Neural progenitor cell (in vitro differentiated cells): Measurements from ENCODE around the gene EPHB1.

Source experiments
- EZH2 ChIP-seq: fragments of 200-600 bp; sonication (generic); IDR thresholded peaks from 2 replicates; pipeline ENCODE4 v1.6.1; 2017; ENCODE audit warnings: antibody characterized with exemption, mild to moderate bottlenecking, moderate library complexity
- EZH2phosphoT487 ChIP-seq: fragments of 200-600 bp; sonication (generic); IDR thresholded peaks from 2 replicates; pipeline ENCODE4 v1.6.1; 2017; ENCODE audit warnings: antibody characterized with exemption
- TF ChIP-seq, protein P1 (sequence below): fragments of 200-600 bp; sonication (generic); IDR thresholded peaks from 2 replicates; pipeline ENCODE4 v1.5.1; 2017; ENCODE audit warnings: antibody characterized with exemption, mild to moderate bottlenecking

DNA sequence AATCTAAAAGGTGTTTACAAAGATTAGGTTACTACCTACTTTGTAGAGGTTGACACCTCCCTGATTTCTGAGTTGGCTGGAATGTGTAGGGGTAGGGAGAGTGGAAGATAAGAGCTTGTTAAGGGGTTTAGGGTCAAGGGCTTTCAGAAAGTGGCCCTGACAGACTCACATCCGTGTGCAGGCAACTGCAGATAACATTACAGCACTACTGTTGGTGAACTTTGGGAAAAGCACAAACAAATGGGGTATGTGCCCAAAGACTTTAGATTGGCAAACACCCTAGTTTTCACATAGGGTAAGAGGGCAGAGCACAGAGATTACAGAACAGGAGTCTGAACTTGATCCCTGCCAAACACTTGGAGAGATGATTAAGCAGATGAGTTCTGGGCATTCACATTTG lies 375.7 kb downstream of the EPHB1 start:
- TF ChIP-seq, protein P1, sequence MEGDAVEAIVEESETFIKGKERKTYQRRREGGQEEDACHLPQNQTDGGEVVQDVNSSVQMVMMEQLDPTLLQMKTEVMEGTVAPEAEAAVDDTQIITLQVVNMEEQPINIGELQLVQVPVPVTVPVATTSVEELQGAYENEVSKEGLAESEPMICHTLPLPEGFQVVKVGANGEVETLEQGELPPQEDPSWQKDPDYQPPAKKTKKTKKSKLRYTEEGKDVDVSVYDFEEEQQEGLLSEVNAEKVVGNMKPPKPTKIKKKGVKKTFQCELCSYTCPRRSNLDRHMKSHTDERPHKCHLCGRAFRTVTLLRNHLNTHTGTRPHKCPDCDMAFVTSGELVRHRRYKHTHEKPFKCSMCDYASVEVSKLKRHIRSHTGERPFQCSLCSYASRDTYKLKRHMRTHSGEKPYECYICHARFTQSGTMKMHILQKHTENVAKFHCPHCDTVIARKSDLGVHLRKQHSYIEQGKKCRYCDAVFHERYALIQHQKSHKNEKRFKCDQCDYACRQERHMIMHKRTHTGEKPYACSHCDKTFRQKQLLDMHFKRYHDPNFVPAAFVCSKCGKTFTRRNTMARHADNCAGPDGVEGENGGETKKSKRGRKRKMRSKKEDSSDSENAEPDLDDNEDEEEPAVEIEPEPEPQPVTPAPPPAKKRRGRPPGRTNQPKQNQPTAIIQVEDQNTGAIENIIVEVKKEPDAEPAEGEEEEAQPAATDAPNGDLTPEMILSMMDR = no peak
- TF ChIP-seq EZH2phosphoT487 (no peak), EZH2 (no peak)
